NCI-H1694 treated with DMSO at 0.1 percent for 48 hours (cell line): ENCODE data around the gene TRIO.

Experiments used
- DNase-seq: peaks from one replicate; lab custom pipeline; 2025; lab: John Stamatoyannopoulos, UW

Gene TRIO

DNA sequence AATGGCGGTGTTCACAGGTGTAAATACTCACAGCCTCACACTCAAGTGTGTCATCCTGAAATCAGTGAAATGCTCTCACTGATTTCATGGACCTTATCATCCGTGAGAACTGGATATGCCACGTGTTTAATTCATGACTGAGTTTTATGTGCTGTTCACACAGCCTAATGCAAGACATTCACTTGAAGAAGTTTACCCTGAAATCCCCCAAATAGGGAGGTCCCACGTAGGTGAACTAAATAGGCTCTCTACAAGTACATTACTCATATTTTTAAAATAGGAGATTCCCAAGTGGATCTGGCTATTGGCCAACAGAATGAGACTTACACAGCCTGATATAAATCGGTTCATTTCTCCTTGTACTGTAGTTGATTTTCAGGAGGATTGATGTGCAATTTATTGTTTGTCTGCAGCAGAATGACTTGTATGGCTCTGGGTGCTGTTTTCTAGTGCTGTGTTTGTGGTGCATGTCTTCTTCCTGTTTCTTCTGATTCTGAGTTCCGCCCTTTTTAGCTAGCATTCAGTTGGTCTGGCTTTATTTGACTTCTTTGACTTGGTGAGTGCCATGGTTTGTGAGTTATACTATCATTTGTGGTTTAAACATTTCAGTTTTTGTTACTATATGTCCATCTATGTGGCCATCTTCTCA, 25.1 kb downstream of the TRIO start:
- DNase-seq: no peak

DNA sequence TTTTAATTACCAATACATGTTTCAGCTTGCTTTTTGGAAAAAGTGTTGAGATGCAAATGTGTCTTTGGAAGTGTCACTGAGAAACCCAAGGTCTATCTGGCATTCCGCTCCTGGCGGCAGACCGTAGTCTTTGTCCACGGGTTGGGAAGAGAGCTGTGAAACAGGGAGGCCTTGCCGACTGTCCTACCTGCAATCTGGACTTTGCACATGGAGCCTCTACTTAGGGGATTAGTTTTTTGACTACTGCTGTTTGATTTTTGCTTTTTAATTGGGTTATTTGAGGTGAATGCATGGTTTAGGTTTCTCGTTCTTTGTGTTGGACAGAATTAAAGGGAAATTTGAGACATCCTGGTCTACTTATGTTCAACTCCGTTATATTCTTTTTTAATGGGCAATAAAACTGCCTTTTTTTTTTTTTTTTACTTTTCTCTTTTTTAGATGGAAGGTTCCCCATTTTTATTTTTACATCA, 25.7 kb downstream of the TRIO start:
- no peak for DNase-seq

- DNase-seq: no peak
Observed at GRCh38 chr5:14171046-14171445, 27.9 kb downstream of the TRIO start.

- no peak for DNase-seq
Observed at GRCh38 chr5:14171621-14172020, 28.5 kb downstream of the TRIO start.

DNA sequence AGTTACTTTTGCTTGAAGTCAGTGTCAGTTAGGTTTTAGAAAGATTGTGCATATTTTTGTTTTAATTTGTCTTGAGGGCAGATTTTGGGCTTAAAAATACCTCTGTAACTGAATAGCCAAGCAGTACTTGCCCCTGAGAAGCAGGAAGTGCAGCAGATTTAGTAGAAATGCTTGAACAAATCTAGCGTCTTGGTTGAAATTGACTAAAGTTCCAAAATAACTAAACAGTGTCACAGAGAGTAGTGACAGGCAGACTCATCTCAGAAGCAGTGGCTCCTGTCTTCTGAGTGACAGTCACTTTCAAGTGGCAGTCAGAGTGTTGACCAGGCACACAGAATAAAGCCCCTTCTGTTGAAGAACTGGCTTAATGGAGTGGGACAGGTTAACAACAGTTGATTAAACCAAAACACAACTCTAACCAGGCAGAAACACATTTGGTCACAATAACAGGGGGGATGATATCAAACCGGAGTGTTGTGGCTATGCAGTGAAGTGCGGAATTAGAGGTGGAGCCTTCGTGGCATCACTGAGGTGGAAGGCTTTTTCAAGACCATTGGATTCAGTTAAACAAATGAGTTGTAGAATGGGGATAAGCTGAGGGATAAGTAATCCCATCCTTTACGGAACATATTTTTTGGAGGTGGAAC, 29.1 kb downstream of the TRIO start:
- DNase-seq: no peak

GRCh38 chr5:14173377-14174229, 30.5 kb downstream of the TRIO start:
- DNase-seq: no peak

DNA sequence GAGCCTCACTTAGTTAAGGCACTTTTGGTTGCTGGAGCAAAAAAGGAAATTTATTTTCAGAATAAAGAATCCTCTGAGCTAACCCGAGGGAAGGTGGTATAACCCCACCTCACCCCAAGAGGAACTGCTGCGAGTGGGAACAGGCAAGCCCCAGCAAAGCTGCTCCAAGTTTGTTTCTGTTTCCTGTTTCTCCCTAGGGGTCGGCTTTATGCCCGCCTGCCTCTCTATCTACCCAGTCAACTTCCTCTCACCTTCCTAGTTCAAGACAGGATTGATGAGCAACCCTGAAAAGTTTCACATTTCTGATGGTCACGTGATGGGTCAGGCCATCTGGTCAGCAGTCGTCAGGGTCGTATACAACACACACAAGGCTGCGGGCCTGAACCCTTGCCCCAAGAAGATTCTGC, 31.1 kb downstream of the TRIO start:
- DNase-seq: no peak

- DNase-seq: no peak
Observed at GRCh38 chr5:14175381-14175780, 32.2 kb downstream of the TRIO start.

DNA sequence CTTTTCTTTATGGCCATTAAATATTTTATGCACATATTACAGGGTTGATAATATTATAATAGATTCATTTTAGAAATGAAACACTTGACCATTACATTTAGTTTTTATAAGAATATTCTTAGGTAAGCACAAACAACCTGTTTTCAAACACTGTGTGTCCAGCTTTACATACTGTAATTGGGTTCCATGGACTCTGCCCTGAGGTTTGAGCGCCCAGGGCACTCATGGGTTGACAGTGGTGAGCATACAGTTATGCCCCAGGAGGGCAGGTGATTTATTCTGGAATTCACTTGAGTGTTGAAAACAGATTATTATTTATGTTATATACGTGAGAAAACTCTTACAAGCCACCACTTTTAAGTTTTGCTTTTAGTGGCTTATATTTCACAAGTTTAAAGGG, 33.7 kb downstream of the TRIO start:
- no peak for DNase-seq

DNA sequence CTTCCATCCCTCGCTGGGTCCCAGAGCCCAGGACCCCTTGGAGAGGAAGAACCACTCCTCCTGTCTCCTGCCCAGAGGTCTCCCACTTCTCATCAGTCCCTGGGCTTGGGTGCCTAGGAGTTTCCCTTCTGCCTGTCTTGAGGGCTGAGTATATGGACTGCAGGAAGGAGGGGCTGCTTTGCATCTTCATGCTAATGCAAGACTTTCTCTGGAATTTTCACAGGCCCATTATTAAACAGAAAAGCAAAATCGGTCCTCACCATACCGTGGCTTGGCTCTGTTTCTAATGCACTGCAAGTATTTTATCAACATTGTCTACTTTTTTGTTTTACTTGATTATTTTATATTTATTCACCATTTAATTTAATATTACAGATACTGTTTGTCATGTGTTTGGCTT, 34.5 kb downstream of the TRIO start:
- DNase-seq: no peak

DNA sequence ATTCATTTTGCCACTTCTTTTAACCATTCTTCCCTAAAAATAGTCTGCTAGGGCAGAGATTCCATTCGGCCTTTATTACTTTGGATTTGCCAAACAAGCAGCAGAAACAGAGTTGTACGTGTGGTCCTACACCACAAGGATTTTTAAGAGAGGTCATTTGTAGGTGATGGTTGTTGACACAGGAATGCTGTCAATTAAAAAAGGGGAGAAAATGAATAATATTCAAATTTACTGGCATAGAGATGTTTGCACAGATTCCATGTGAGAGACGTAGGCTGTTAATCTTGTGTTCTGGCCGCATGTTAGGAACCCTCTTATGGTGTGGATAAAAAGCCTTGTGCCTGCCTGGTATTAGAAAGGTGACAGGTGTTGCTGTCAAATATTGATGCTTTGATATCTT, 34.9 kb downstream of the TRIO start:
- DNase-seq: no peak

DNA sequence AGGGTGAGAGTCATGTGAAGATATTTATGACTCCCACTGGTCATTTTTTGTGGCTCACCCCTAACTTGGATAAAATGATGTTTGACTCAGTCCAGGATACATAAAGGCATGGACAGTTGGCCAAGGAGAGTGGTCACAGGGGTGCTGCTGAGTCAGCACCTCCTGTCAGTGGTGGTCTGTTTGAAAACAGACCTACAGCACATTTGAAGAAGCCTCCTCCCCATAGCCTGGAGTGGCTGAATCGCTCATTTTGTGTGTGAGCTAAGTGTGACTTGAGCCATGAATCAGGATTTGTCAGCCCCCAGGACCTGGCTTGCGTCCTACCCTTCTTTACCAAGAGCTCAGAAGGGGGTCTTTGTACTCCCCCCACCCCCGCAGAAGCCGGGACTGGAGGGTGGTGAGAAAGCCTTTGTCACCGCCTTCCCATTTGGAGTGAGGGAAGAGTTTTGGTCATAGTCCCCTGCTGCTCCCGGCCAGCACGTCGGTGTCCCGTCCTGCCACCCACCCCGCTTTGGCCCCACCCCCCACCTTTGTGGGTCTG, 35.6 kb downstream of the TRIO start:
- DNase-seq: no peak

GRCh38 chr5:14179446-14179845, 36.3 kb downstream of the TRIO start:
- DNase-seq: no peak

DNA sequence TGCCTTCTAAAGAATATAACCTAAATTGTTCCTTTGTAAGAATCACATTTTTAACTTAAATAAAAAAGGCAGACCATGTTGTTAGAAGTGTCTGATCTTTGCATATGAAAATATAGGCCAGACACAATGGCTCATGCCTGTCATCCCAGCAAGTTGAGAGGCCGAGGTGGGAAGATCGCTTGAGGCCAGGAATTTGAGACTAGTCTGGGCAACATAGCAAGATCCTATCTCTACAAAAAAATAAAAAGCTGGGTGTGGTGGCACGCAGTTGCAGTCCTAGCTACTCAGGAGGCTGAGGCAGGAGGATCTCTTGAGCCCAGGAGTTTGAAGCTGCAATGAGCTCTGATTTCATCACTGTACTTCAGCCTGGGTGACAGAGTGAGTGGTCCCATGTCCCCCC, 37.3 kb downstream of the TRIO start:
- DNase-seq: no peak

GRCh38 chr5:14181299-14181968, 38.3 kb downstream of the TRIO start:
- DNase-seq: no peak

GRCh38 chr5:14182761-14183160, 39.6 kb downstream of the TRIO start:
- no peak for DNase-seq

- no peak for DNase-seq
Observed at GRCh38 chr5:14183187-14183939, 40.2 kb downstream of the TRIO start.

- DNase-seq: no peak
Observed at GRCh38 chr5:14184082-14184481, 40.9 kb downstream of the TRIO start.

DNA sequence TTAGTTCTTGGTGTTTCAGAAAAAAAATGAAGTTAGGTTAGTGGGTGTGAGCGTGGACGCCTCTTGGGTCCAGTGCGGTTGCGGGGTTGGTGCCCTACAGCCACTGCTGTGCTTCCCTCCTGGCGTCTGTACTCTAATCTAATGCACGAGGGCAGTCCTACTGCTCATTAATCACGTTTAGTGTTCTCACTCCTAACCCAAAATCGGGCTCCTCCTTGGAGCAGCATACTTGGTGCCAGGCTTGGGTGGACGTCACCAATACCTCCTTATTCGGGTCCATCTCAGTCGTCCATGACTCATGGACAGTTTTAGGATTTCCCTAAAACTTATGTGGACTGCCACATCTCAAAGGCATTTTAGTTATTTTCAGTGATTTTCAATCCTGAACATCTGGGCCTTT, 41.6 kb downstream of the TRIO start:
- DNase-seq: no peak

DNA sequence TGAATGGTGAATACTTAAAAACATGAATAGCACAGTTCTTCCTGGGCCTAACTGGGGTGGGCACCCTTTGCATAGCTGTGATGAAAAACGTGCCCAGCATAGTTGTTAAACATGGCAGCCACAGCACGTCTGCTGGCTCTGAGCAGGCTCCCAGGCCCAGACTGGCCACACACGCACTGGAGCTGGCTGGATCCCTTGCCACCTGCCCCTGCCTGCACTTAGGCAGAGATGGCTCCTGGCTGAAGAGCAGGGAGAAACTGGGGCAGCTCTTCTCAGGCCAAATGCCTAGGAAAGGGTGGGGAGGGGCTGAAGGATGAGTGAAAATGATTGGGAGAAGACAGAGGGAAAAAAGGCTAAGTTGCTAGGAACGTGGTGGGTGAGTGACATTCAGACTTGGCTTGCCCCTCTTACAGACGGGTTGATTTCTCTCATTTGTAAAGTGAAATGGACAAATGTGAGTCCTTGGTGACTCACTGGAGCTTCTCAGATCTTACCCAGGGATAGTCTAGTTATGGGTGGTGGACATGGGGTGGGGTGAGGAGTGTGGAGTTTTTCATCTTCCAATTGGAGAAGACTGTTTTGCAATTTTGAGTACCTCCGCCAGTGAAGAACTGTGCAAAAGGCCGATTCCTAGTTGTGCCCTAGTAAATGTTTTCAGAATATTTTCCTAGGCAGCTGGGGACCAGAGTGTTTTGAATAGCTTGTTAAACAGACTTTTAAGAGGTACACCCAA, 42.4 kb downstream of the TRIO start:
- no peak for DNase-seq
